22Rv1 (cell line): ENCODE results near the gene SYNRG.

Experiments
- CTCF ChIP-seq: fragments of 450-650 bp; IDR thresholded peaks from 2 replicates; pipeline ENCODE4 v1.5.1; 2017; ENCODE audit warnings: mild to moderate bottlenecking
- ZFX ChIP-seq: fragments of 450-650 bp; IDR thresholded peaks from 2 replicates; pipeline ENCODE4 v1.6.1; 2017; ENCODE audit warnings: antibody characterized with exemption, borderline replicate concordance

GRCh38 chr17:37475731-37476420, 133.3 kb downstream of the SYNRG start:
- TF ChIP-seq CTCF (no peak), ZFX (no peak)
